Measurements from ENCODE around the gene CCDC9. TPM values are rescaled to one million over a fixed set of nuclear protein-coding genes. Genes with fewer than 3 reads are reported as not detected.
A peak's percentile ranks its signal among the peaks of the same experiment; 100 is the strongest.

Gene CCDC9
- total and polyA plus RNA-seq, 2 of the 8 experiments (the other 6 are each of a cell fraction or from before 2014, with no cell fraction given), result 3.7 to 29.8 TPM

- H3K4me2 ChIP-seq (ENCODE audit: insufficient read depth in 1 of 2, low read depth in 2 of 2, low read length in 2 of 2), result no peak overlapping the region
- DNase-seq (ENCODE audit: low read depth in 1 of 2, low spot score in 2 of 2), result peak in 1 of 2 experiments; percentile 60
- H2BK20ac ChIP-seq (ENCODE audit: low read length), result no peak overlapping the region
- no peak overlapping the region for H2BK12ac ChIP-seq (ENCODE audit: low read depth, low read length)
- no peak overlapping the region for H3K4ac ChIP-seq (replicated peaks; ENCODE audit: insufficient read length, low read depth, low read length)
- no peak overlapping the region for H4K91ac ChIP-seq (replicated peaks; ENCODE audit: insufficient read length, low read length)
- no peaks in the 10 kb centered on the region; a peak in 2 of 7 replicates for H3K4me1 ChIP-seq (replicated peaks in 1 of 4; ENCODE audit: control insufficient read depth in 3 of 4, insufficient read depth in 4 of 4, low read length in 3 of 4)
- no peaks in the 10 kb centered on the region for H3K79me2 ChIP-seq (ENCODE audit: control insufficient read depth in 1 of 2, insufficient read depth in 2 of 2, low read length in 2 of 2)
- H2BK15ac ChIP-seq (ENCODE audit: low read length), result no peak overlapping the region; the same call in 1 of the 2 replicates
- no peak overlapping the region for H2AFZ ChIP-seq (ENCODE audit: low read length)
- H3K36me3 ChIP-seq (ENCODE audit: control insufficient read depth in 2 of 4, insufficient read depth in 4 of 4, low read length in 3 of 4), result no peaks in the 10 kb centered on the region
- no peak for FAIRE-seq
- no peak overlapping the region for H3K18ac ChIP-seq (ENCODE audit: extremely low read depth, low read length)
- no peak overlapping the region for H3K4me3 ChIP-seq (ENCODE audit: extremely low read depth in 1 of 4, insufficient read depth in 2 of 4, low read depth in 3 of 4, low read length in 4 of 4)
- no peak overlapping the region for H4K5ac ChIP-seq (ENCODE audit: insufficient read length, low read depth, low read length)
- H2AK5ac ChIP-seq (ENCODE audit: low read depth, low read length), result no peak overlapping the region
- POLR2A ChIA-PET (ENCODE audit: partially characterized antibody), result interaction anchor here (0.9 to 1.3 kb wide), 2 partner anchors 9 to 10 kb away, joined by 3 to 5 read pairs; partner anchors contain the start of gene INAFM1
- no peak overlapping the region for H4K8ac ChIP-seq (ENCODE audit: extremely low read depth, insufficient read depth, low read length)
- H3K56ac ChIP-seq (replicated peaks; ENCODE audit: insufficient read length, low read depth, low read length), result no peak overlapping the region
- H3K9ac ChIP-seq (replicated peaks in 1 of 4; ENCODE audit: extremely low read depth in 1 of 4, low read depth in 3 of 4, low read length in 3 of 4), result no peak overlapping the region
- WGBS, 2 experiments (ENCODE audit: extremely low coverage in 1 of 2, insufficient coverage in 1 of 2, insufficient read length in 1 of 2, insufficient replicate concordance in 2 of 2, low coverage in 1 of 2, low lambda C conversion rate in 2 of 2, missing lambda C conversion rate in 1 of 2), result 37% methylated on average over 9 of the region's 9 CpGs; no CpG with 5 or more reads in 1 of the 2 experiments
- no peak overlapping the region for H3K14ac ChIP-seq (ENCODE audit: insufficient read length)
- no peak overlapping the region for H3K27ac ChIP-seq (ENCODE audit: low read depth, low read length)
- no peak overlapping the region for H2BK120ac ChIP-seq (replicated peaks; ENCODE audit: low read depth, low read length)
- H3K79me1 ChIP-seq (ENCODE audit: low read depth, low read length), result no peaks in the 10 kb centered on the region
- peaks cover 0 to 3% of the 10 kb centered on the region in 2 experiments; a peak in 1 of 4 replicates for H3K9me3 ChIP-seq (ENCODE audit: insufficient read depth in 2 of 2, low read depth in 1 of 2, low read length in 1 of 2)
- CTCF ChIA-PET (ENCODE audit: partially characterized antibody), result interaction anchor here (0.6 to 7.2 kb wide), 22 partner anchors 9 to 678 kb away, joined by 3 to 90 read pairs (median 4); no protein-coding TSS in a partner anchor
- no peaks in the 10 kb centered on the region; a peak in 1 of 7 replicates for H3K27me3 ChIP-seq (replicated peaks in 1 of 4; ENCODE audit: control insufficient read depth in 3 of 4, extremely low read depth in 1 of 4, insufficient read depth in 3 of 4, low read length in 3 of 4)
- H4K20me1 ChIP-seq (replicated peaks in 1 of 2; ENCODE audit: control insufficient read depth in 1 of 2, insufficient read depth in 2 of 2, low read length in 2 of 2), result no peaks in the 10 kb centered on the region
- H3K23ac ChIP-seq (ENCODE audit: insufficient read length), result no peak overlapping the region
- H3K23me2 ChIP-seq (ENCODE audit: low read depth, low read length), result no peaks in the 10 kb centered on the region
- TF ChIP-seq SIRT6 (IDR thresholded peaks at IDR 0.05; ENCODE audit: low read length) (no peak), CHD2 (IDR thresholded peaks at IDR 0.05; ENCODE audit: low read length) (no peak), CHD1 (IDR thresholded peaks at IDR 0.05; ENCODE audit: low read depth, low read length) (no peak), RBBP5 (IDR thresholded peaks at IDR 0.05; ENCODE audit: borderline replicate concordance, low read depth, low read length) (no peak), SIX5 (IDR thresholded peaks at IDR 0.05; ENCODE audit: low read depth, low read length) (no peak), TCF12 (IDR thresholded peaks at IDR 0.05; ENCODE audit: low read depth, low read length) (no peak), TAF1 (IDR thresholded peaks at IDR 0.05; ENCODE audit: low read depth, low read length) (no peak), TBP (IDR thresholded peaks at IDR 0.05; ENCODE audit: low read depth, low read length) (no peak), TEAD4 (IDR thresholded peaks at IDR 0.05; ENCODE audit: low read depth, low read length) (no peak), RAD21 (IDR thresholded peaks at IDR 0.05 in 1 of 2, conservative IDR thresholded peaks at IDR 0.05 in 1 of 2; ENCODE audit: low read depth in 2 of 2, low read length in 2 of 2) (peak; percentile 58 to 65), CTCF (IDR thresholded peaks at IDR 0.05; ENCODE audit: control extremely low read depth in 1 of 3, insufficient read depth in 1 of 3, low read depth in 1 of 3, low read length in 3 of 3) (peak in 2 of 3 experiments; percentile 64 to 74; a peak in 3 of 4 replicates)
- H2BK5ac ChIP-seq (ENCODE audit: low read depth, low read length), result no peak overlapping the region
Observed at GRCh38 chr19:47284324-47284899, 28.1 kb downstream of the CCDC9 start.

Data from H1 (cell line).